ENCODE data around the gene BRPF1. TPM values are rescaled to one million over a fixed set of nuclear protein-coding genes. Genes with fewer than 3 reads are reported as not detected.

The BRPF1 gene
- total RNA-seq, 1 donor from 2014 or later = 16.3 TPM

GRCh38 chr3:9730657-9731205, 804 bp upstream of the BRPF1 start:
- no peak for DNase-seq (ENCODE audit: low spot score in 2 of 2)
- no peak for FAIRE-seq

DNA sequence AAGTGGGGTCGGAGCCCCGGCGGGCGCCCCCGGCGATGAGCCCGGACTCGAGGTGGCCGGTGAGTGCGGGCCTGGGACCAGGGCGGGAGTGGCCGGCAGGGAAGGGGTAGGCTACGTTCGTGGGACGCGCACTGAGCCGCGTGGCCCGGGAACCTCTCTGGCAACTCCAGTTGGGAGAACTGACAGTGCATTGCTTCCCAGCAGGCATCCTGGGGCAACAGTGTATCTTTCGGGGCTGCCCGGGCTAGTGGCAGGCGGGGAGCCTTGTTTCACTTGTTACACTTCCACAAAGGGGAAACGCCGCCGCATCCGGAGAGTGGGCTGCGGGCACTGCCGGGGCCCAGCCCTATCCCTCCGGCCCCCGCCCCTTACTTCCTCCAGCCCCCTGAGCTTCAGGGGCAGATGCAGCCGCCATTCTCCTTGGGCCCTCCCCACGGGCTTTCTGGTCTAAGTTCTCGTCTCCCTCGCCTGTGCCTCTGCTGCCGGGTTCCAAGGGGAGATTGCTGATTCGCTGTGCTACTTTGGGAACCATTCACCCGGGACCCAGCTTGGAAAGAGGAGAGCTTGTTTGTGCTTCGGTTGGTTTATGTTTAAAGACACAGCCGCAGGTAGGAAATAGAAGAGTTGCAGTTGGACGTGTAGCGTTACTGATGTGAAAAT, 675 bp downstream of the BRPF1 start:
- no peak for DNase-seq (ENCODE audit: low spot score in 2 of 2)

DNA sequence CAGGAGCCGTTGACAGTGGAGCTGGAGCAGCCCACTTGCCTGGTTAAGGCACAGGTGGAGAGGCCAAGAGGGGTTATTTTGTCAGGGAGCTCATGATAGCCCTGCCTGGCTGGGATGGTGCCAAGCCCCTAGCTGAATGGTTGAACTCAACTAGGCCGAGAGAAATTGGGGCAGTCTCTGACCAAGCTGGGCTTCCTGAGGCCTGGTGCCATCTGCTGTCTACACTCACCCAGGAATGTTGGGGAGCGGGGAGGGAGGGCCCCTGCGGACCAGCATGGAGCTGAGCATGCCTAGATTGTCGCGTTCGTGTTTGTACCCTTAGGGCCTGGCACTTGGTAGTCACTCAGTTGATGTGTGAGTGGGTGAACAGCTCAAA, 1.2 kb downstream of the BRPF1 start:
- no peak for FAIRE-seq
- DNase-seq (ENCODE audit: low spot score in 2 of 2) = no peak

More for the DNA sequence above, 675 bp downstream of the BRPF1 start:
- no peak for FAIRE-seq

GRCh38 chr3:9736831-9737230, 5.3 kb downstream of the BRPF1 start:
- FAIRE-seq = no peak

GRCh38 chr3:9739181-9739580, 7.6 kb downstream of the BRPF1 start:
- DNase-seq (ENCODE audit: low spot score in 2 of 2) (no peak), FAIRE-seq (no peak)

More at GRCh38 chr3:9736831-9737230, 5.3 kb downstream of the BRPF1 start:
- DNase-seq (ENCODE audit: low spot score in 2 of 2) = no peak

DNA sequence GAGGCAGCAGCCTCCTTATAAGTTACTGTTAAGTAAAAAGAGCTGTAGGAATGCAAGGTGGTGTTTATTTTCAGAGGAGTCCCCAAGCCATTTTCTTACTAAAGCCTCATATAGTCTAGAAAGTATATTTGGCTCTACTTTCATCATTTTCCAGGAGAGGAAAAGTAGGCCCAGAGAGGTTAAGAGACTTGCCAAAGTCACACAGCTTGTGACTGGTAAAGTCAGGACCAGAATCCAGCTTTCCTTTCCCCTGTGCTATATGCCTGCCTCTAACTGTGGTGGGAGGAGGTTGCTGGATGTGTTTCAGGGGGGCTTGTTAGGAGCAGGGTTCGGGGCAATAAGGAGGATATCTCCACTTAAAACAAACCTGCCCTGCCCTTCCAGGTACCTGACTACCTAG, 11.0 kb downstream of the BRPF1 start:
- FAIRE-seq = no peak
- no peak for DNase-seq (ENCODE audit: low spot score in 2 of 2)

DNA sequence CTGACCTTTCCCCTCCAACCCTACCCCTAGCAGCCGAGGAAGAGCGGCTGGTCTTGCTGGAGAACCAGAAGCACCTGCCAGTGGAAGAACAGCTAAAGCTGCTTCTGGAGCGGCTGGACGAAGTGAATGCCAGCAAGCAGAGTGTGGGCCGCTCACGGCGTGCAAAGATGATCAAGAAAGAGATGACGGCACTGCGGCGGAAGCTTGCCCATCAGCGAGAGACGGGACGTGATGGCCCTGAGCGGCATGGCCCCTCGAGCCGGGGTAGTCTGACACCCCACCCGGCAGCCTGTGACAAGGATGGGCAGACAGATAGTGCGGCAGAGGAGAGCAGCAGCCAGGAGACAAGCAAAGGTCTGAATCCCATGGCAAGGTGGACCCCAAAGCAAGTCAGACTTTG, 12.0 kb downstream of the BRPF1 start:
- FAIRE-seq (no peak), DNase-seq (ENCODE audit: low spot score in 2 of 2) (no peak)

- DNase-seq (ENCODE audit: low spot score in 2 of 2) (no peak), FAIRE-seq (no peak)
Measured at GRCh38 chr3:9744162-9744561, 12.6 kb downstream of the BRPF1 start.

DNA sequence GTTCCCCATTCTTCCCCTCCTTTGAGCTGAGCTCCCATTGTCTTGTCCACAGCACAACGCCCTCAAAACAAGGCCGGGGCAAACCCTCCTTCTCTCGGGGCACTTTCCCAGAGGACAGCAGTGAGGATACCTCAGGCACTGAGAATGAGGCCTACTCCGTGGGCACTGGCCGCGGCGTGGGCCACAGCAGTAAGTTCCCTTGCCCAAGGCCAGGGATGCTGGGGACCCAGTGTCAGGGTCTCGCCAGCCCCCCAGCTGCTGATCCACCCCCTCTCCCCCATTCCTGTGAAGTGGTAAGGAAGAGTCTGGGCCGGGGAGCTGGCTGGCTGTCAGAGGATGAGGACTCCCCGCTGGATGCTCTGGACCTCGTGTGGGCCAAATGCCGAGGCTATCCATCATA, 14.0 kb downstream of the BRPF1 start:
- no peak for DNase-seq (ENCODE audit: low spot score in 2 of 2)
- FAIRE-seq = no peak

GRCh38 chr3:9746330-9746729, 14.8 kb downstream of the BRPF1 start:
- no peak for FAIRE-seq
- DNase-seq (ENCODE audit: low spot score in 2 of 2) = peak in 1 of 2 donors; percentile 51

GRCh38 chr3:9747267-9747666, 15.7 kb downstream of the BRPF1 start:
- DNase-seq (ENCODE audit: low spot score in 2 of 2) (no peak), FAIRE-seq (no peak)

DNA sequence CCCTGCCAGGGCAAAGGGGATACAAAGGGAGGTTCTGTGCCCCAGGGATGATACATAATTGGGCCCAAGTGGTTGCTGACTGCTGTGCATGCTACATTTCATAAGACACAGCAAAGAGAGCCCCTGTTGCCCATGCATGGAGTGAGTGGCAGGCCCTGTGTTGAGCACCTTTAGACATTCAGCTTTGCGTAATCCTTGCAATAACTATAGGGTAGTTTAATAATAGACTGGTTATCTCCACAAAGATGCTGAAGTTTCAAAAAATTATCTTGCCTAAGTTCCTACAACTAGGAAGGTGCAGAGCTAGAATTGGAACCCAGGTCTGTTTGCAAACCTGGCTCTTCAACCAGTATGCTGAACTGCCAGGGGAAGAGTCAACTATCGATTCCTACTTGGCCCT, 16.5 kb downstream of the BRPF1 start:
- FAIRE-seq = no peak
- DNase-seq (ENCODE audit: low spot score in 2 of 2) = no peak

GRCh38 chr3:9749296-9749644, 17.7 kb downstream of the BRPF1 start:
- DNase-seq (ENCODE audit: low spot score in 2 of 2) = no peak
- no peak for FAIRE-seq

DNA sequence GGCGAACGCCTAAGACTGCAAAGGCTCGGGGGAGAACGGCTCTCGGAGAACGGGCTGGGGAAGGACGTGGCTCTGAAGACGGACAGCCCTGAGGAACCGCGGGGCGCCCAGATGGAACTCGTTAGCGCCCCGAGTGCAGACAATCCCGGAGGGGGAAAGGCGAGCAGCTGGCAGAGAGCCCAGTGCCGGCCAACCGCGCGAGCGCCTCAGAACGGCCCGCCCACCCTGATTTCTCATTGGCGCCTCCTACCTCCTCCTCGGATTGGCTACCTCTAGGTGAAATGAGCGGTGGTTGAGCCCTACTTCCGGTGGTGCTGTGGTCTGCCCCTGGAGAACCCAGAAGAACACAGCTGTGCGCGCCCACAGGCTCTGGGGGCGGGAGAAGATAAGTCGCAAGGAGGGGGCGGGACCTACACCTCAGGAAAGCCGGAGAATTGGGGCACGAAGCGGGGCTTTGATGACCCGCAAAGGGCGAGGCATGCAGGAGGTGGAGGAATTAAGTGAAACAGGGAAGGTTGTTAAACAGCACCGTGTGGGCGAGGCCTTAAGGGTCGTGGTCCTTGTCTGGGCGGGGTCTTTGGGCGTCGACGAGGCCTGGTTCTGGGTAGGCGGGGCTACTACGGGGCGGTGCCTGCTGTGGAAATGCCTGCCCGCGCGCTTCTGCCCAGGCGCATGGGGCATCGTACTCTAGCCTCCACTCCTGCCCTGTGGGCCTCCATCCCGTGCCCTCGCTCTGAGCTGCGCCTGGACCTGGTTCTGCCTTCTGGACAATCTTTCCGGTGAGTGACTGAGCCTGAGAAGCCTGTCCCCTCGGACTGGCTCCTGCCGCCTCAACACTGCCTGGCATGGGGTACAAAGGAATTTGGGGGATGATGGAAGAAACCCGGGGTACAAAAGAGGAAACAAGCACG, 18.4 kb downstream of the BRPF1 start, which contains the start of gene OGG1:
OGG1 (plus strand) TSS at position 308 of the 911 bp plus-strand sequence; CDS start at position 643, 335 bp downstream.
- DNase-seq (ENCODE audit: low spot score in 2 of 2) (peak; percentile 87 to 96), FAIRE-seq (no peak)

GRCh38 chr3:9750556-9751411, 19.2 kb downstream of the BRPF1 start:
- no peak for DNase-seq (ENCODE audit: low spot score in 2 of 2)

DNA sequence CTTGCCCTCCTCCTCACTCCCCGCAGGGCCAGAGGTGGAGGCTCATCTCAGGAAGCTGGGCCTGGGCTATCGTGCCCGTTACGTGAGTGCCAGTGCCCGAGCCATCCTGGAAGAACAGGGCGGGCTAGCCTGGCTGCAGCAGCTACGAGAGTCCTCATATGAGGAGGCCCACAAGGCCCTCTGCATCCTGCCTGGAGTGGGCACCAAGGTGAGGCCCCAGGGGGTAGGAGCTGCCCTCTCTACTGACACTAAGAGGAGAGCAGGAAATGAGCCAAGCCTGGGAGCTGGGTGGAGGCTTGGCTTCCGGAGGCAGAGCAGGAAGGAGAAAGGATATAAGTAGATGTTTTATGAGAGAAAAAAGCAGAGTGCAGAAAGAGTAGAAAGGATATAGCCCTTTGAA, 23.1 kb downstream of the BRPF1 start:
- no peak for DNase-seq (ENCODE audit: low spot score in 2 of 2)
- FAIRE-seq = no peak

More at GRCh38 chr3:9750556-9751411, 19.2 kb downstream of the BRPF1 start:
- no peak for FAIRE-seq

GRCh38 chr3:9757427-9757826, 25.9 kb downstream of the BRPF1 start:
- FAIRE-seq (no peak), DNase-seq (ENCODE audit: low spot score in 2 of 2) (no peak)

DNA sequence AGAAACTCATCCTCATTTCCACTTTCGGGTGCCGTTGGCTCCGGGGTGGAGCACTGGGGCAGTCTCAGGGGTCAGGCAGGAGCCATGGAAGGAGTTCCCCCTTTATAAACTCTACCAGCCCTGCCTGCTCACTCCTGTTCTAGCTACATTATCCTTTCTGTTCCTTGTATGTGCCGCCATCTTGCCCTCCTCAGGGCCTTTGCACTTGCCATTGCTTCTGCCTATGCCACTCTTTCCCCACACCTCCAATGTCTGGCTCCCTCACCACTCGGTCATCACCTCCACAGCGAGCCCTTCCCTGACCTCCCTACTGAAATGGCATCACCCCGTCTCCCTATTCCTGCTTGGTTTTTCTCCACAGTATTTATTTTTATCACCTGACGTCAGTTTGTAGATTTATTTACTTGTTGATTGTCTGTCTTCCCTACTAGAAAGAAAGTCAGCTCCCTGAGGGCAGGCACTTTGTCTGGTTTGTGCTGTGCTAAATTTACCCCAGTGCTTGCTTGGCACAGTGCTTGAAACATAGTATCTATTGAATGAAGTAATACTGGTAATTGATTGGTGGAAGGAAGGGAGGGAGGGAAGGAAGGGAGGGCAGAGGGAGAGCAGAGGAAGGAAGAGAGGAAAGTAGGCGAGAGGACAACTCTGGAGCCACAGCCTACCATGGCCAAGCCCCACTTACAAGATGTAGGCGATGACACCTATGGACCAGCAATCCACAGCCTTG, 29.4 kb downstream of the BRPF1 start:
- DNase-seq (ENCODE audit: low spot score in 2 of 2) (no peak), FAIRE-seq (no peak)

- no peak for DNase-seq (ENCODE audit: low spot score in 2 of 2)
- no peak for FAIRE-seq
Measured at GRCh38 chr3:9761919-9762318, 30.4 kb downstream of the BRPF1 start.

- DNase-seq (ENCODE audit: low spot score in 2 of 2) = no peak
- FAIRE-seq = no peak
Measured at GRCh38 chr3:9762871-9763270, 31.3 kb downstream of the BRPF1 start.

Measured in frontal cortex (tissue), 4 donors.